ENCODE results near the gene HDAC7. TPM values are rescaled to one million over a fixed set of nuclear protein-coding genes. Genes with fewer than 3 reads are reported as not detected.
A peak's percentile ranks its signal among the peaks of the same experiment; 100 is the strongest.

The HDAC7 gene
- polyA plus RNA-seq, 1 donor: 32.9 TPM

DNA sequence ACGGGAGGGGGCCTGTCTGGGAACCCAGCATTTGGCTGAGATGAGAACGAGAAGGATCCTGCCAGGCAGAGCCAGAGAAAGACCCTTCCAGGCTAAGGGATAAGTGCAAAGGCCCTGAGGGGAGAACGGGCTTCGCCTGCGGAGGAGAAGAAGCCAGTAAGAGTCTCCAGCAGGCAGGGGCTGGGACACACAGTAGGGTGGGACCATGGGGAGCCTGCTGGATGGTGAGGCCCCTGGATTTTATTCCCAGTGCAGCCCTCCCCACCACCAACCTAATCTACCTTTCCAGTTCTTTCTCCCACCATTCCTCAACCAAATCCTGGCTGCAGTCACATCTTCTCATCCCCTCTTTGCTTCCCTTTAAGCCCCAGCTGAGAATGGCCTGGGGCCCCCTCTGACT, 73.6 kb downstream of the HDAC7 start:
- DNase-seq: no peak
- no peaks in the 10 kb centered on the region for H3K36me3 ChIP-seq (ENCODE audit: control insufficient read depth, insufficient read depth, low read length)
- no peak overlapping the region for H3K27ac ChIP-seq (ENCODE audit: low read length)
- H3K4me3 ChIP-seq (ENCODE audit: low read length): no peak overlapping the region
- H3K4me1 ChIP-seq (ENCODE audit: control insufficient read depth, insufficient read depth, low read length): peaks cover 8% of the 10 kb centered on the region
- WGBS (ENCODE audit: insufficient coverage, low lambda C conversion rate): no CpG with 5 or more reads among the region's 5 CpGs
- no peaks in the 10 kb centered on the region for H3K27me3 ChIP-seq (ENCODE audit: control insufficient read depth, insufficient read depth, low read length)
- no peaks in the 10 kb centered on the region for H3K9me3 ChIP-seq (ENCODE audit: control insufficient read depth, low read depth, low read length)

DNA sequence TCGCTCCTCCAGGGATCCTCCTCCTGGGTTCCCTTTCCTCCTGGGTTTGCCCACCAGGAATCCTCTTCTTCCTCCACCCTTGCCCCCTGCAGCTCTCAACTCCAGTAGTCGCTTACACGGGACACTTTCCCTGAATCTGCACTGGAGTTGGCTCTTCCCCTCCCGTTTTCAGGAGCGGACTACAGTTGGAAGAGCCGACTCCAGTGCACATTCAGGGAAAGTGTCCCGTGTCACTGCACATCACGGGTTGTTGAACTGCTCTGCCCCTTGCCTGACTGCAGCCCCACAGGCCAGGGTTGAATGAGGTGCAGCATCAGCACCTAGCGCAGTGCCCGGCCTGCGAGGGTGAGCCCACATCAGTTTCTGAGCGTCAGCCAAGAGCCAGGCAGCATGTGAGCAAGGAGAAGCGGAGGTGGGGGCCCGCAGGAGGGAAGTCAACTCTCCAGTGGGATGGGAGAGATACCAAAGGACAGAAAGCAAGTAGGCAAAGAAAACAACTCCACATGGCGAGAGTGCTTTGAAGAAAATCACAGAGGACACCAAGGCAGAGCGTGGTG, 74.1 kb downstream of the HDAC7 start:
- Histone ChIP-seq H3K36me3 (ENCODE audit: control insufficient read depth, insufficient read depth, low read length) (no peaks in the 10 kb centered on the region), H3K4me3 (ENCODE audit: low read length) (no peak overlapping the region), H3K27ac (ENCODE audit: low read length) (no peak overlapping the region), H3K4me1 (ENCODE audit: control insufficient read depth, insufficient read depth, low read length) (peaks cover 8% of the 10 kb centered on the region), H3K27me3 (ENCODE audit: control insufficient read depth, insufficient read depth, low read length) (no peaks in the 10 kb centered on the region), H3K9me3 (ENCODE audit: control insufficient read depth, low read depth, low read length) (no peaks in the 10 kb centered on the region)
- DNase-seq: no peak
- 100% methylated on average over 1 of the region's 16 CpGs for WGBS (ENCODE audit: insufficient coverage, low lambda C conversion rate)

GRCh38 chr12:47744778-47745436, 74.8 kb downstream of the HDAC7 start:
- Histone ChIP-seq H3K36me3 (ENCODE audit: control insufficient read depth, insufficient read depth, low read length) (no peaks in the 10 kb centered on the region), H3K9me3 (ENCODE audit: control insufficient read depth, low read depth, low read length) (no peaks in the 10 kb centered on the region), H3K27me3 (ENCODE audit: control insufficient read depth, insufficient read depth, low read length) (no peaks in the 10 kb centered on the region), H3K4me3 (ENCODE audit: low read length) (no peak overlapping the region), H3K4me1 (ENCODE audit: control insufficient read depth, insufficient read depth, low read length) (peaks cover 8% of the 10 kb centered on the region), H3K27ac (ENCODE audit: low read length) (no peak overlapping the region)
- WGBS (ENCODE audit: insufficient coverage, low lambda C conversion rate): no CpG with 5 or more reads among the region's 8 CpGs
- no peak for DNase-seq

DNA sequence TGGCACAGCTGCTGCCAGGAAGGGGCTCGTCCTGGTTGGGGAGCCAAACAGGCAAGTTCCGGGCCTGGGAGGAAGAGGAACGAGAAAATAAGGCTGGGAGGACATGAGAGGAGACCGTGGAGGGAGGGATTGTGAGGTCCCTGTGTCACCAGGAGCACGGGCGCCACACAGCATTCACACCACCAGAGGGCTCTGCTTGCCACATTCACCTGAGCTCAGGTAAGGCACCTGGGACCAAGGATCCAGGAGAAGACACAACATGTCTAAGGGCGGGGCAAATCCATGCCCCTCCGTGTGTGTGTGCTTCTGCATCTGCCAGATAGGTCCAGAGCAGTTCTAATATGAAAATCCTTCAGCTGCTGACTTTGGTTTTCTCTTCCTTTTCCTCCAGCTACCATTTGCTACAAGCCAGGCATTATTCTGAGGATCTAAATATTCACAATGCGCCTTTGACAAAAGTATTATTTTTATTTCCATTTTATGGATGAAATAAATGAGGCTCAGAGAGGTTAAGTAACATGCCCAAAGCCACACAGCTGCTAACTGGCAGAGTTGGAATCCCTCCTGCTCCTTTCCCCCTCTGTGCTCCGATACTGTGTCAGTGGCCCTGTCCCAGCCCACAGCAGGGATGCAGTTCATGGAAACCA, 75.6 kb downstream of the HDAC7 start:
- no CpG with 5 or more reads among the region's 10 CpGs for WGBS (ENCODE audit: insufficient coverage, low lambda C conversion rate)
- Histone ChIP-seq H3K27ac (ENCODE audit: low read length) (no peak overlapping the region), H3K4me3 (ENCODE audit: low read length) (no peak overlapping the region), H3K27me3 (ENCODE audit: control insufficient read depth, insufficient read depth, low read length) (no peaks in the 10 kb centered on the region), H3K4me1 (ENCODE audit: control insufficient read depth, insufficient read depth, low read length) (peaks cover 8% of the 10 kb centered on the region), H3K9me3 (ENCODE audit: control insufficient read depth, low read depth, low read length) (no peaks in the 10 kb centered on the region), H3K36me3 (ENCODE audit: control insufficient read depth, insufficient read depth, low read length) (no peaks in the 10 kb centered on the region)
- peak; percentile 65 to 69 for DNase-seq

DNA sequence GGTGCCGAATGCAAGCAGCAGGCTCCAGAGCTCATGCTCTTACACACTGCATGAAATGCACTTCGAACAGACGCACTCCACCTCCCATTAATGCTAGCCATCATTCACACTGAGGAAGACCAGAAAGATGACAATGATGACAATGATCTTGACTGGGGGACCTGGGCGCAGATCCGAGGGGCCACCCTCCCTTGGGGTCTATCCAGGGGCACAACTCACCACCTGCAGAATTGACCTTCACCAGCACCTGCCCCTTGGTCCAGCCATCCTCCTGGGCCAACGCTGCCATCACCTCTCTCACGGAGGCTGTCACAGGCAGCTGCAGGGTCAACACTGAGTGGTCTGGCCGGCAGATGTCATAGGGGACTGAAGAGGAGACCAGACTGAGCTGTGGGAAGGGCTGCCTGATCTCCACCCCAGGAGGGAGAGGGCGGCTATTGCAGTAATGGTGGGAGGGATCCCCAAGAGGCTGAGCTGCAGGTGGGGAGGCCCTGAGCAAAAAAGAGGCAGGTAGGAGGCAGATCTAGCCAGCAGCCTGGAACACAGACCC, 76.3 kb downstream of the HDAC7 start:
- no peaks in the 10 kb centered on the region for H3K9me3 ChIP-seq (ENCODE audit: control insufficient read depth, low read depth, low read length)
- H3K4me3 ChIP-seq (ENCODE audit: low read length): no peak overlapping the region
- H3K27ac ChIP-seq (ENCODE audit: low read length): no peak overlapping the region
- WGBS (ENCODE audit: insufficient coverage, low lambda C conversion rate): no CpG with 5 or more reads among the region's 9 CpGs
- no peaks in the 10 kb centered on the region for H3K36me3 ChIP-seq (ENCODE audit: control insufficient read depth, insufficient read depth, low read length)
- DNase-seq: no peak
- no peaks in the 10 kb centered on the region for H3K27me3 ChIP-seq (ENCODE audit: control insufficient read depth, insufficient read depth, low read length)
- H3K4me1 ChIP-seq (ENCODE audit: control insufficient read depth, insufficient read depth, low read length): peaks cover 8% of the 10 kb centered on the region

DNA sequence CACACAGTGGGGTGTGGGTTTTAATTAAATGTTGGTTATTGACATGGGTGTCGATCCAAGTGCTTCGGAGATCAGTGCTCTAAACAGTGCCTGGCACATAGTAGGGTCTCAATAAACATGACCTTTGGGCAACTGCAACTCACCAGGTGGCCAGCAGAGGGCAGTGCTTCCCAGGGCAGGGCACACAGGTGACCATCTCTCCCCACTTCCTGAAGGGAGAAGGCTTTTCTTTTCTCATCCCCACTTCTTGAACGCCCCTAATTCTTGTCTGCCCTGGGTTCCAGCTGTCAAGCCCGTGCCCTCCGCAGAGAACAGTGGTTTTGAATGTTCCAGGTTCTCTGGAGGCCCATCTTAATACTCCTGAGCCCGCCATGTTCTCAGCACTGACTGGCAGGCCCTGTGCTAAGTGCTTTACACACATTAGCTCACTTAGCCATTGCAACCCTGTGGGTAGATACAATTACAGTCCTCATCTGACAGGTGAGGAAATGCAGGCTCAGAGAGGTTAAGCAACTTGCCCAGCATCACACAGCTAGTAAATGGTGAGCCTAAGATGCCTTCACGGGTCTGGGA, 77.4 kb downstream of the HDAC7 start:
- DNase-seq: peak in 1 of 2 donors; percentile 31

GRCh38 chr12:47741340-47741703, 78.4 kb downstream of the HDAC7 start:
- Histone ChIP-seq H3K4me3 (ENCODE audit: low read length) (no peak overlapping the region), H3K9me3 (ENCODE audit: control insufficient read depth, low read depth, low read length) (no peaks in the 10 kb centered on the region), H3K4me1 (ENCODE audit: control insufficient read depth, insufficient read depth, low read length) (peaks cover 4% of the 10 kb centered on the region), H3K27me3 (ENCODE audit: control insufficient read depth, insufficient read depth, low read length) (no peaks in the 10 kb centered on the region), H3K27ac (ENCODE audit: low read length) (no peak overlapping the region), H3K36me3 (ENCODE audit: control insufficient read depth, insufficient read depth, low read length) (no peaks in the 10 kb centered on the region)
- WGBS (ENCODE audit: insufficient coverage, low lambda C conversion rate): no CpG with 5 or more reads among the region's 4 CpGs
- DNase-seq: peak; percentile 37 to 38

More for the DNA sequence above, 77.4 kb downstream of the HDAC7 start:
- Histone ChIP-seq H3K4me3 (ENCODE audit: low read length) (no peak overlapping the region), H3K9me3 (ENCODE audit: control insufficient read depth, low read depth, low read length) (no peaks in the 10 kb centered on the region), H3K27me3 (ENCODE audit: control insufficient read depth, insufficient read depth, low read length) (no peaks in the 10 kb centered on the region), H3K36me3 (ENCODE audit: control insufficient read depth, insufficient read depth, low read length) (no peaks in the 10 kb centered on the region), H3K4me1 (ENCODE audit: control insufficient read depth, insufficient read depth, low read length) (peaks cover 8% of the 10 kb centered on the region), H3K27ac (ENCODE audit: low read length) (no peak overlapping the region)
- no CpG with 5 or more reads among the region's 7 CpGs for WGBS (ENCODE audit: insufficient coverage, low lambda C conversion rate)

DNA sequence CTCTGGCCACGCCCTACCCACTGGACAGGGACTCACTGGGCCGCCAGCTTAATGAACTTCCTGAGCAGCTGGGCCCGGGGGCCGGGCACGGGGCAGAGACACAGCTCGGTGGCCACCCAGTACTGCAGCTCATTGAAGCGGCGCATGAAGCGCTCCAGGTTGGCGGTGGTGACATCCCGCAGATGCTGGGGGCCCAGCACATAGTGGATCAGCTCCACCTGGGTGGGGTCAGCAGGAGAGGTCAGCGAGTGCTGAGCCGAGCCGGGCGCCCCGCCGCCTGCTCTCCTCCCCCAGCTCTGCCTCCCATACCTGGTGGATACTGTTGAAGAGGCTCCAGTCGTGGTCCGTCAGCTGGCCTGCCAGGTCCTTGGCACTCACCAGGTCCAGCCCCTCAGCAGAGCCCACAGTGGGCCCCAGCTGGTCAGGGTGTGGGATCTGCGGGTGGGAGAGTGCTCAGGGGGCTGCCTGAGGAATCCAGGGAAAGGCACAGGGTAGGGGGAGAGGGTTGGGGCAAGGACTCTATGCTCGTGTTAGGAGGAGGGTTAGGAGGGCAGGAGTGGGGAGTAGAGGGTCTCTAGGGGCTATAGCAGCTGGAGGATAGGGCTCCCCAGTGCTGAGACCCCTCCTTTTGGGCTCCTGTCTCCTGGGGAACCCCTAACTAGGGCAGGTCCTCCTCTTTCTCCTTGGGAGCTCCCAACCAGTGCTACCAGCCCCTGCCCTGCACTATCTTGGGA, 78.9 kb downstream of the HDAC7 start:
- Histone ChIP-seq H3K27ac (ENCODE audit: low read length) (no peak overlapping the region), H3K9me3 (ENCODE audit: control insufficient read depth, low read depth, low read length) (no peaks in the 10 kb centered on the region), H3K36me3 (ENCODE audit: control insufficient read depth, insufficient read depth, low read length) (no peaks in the 10 kb centered on the region), H3K4me1 (ENCODE audit: control insufficient read depth, insufficient read depth, low read length) (peaks cover 1% of the 10 kb centered on the region), H3K27me3 (ENCODE audit: control insufficient read depth, insufficient read depth, low read length) (no peaks in the 10 kb centered on the region), H3K4me3 (ENCODE audit: low read length) (no peak overlapping the region)
- DNase-seq: no peak
- no CpG with 5 or more reads among the region's 21 CpGs for WGBS (ENCODE audit: insufficient coverage, low lambda C conversion rate)

DNA sequence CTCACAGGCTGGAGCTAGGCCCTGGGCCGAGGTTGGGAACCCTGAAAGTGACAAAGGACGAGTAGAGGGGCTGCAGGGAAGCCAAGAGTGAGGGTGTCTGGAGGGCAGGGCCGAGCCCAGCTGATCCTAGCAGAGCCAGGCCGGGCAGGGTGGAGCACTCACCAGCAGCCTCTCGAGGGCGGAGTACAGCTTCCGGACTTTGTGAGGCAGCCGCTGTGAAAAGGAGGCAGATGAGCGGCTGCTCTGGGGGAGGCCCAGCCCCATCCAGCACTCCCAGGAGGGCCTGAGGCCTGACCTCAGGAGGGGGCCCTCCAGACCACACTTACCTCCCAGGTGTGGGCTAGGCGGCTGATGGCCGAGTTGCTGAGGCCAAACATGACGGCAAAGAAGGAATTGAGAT, 79.7 kb downstream of the HDAC7 start:
- peak in 1 of 2 donors; percentile 56 for DNase-seq

DNA sequence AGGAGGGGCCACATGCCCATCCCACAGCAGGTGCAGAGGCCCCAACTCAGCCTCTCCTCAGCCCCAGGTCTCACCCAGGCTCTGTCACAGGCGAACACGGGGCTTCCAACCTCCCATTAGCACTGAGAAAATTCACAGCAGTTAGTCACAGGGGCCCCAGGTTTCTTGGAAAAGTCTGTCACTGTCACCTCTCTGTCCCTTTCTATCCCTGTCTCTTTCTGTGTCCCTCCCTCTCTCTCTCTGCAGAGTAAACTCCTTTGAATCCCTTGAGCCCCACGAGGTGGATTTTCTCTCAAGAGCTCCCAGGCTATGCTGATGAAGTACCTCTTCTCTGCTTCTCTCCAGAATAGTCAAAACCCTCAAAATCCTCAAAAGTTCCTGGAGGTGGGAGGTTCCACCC, 80.4 kb downstream of the HDAC7 start:
- no peak overlapping the region for H3K27ac ChIP-seq (ENCODE audit: low read length)
- 60% methylated on average over 3 of the region's 3 CpGs for WGBS (ENCODE audit: insufficient coverage, low lambda C conversion rate)

More for the DNA sequence above, 79.7 kb downstream of the HDAC7 start:
- Histone ChIP-seq H3K27me3 (ENCODE audit: control insufficient read depth, insufficient read depth, low read length) (no peaks in the 10 kb centered on the region), H3K4me3 (ENCODE audit: low read length) (no peak overlapping the region), H3K9me3 (ENCODE audit: control insufficient read depth, low read depth, low read length) (no peaks in the 10 kb centered on the region), H3K27ac (ENCODE audit: low read length) (no peak overlapping the region), H3K4me1 (ENCODE audit: control insufficient read depth, insufficient read depth, low read length) (peaks cover 7% of the 10 kb centered on the region), H3K36me3 (ENCODE audit: control insufficient read depth, insufficient read depth, low read length) (no peaks in the 10 kb centered on the region)
- no CpG with 5 or more reads among the region's 12 CpGs for WGBS (ENCODE audit: insufficient coverage, low lambda C conversion rate)

More for the DNA sequence above, 80.4 kb downstream of the HDAC7 start:
- H3K36me3 ChIP-seq (ENCODE audit: control insufficient read depth, insufficient read depth, low read length): no peaks in the 10 kb centered on the region
- no peak overlapping the region for H3K4me3 ChIP-seq (ENCODE audit: low read length)
- H3K9me3 ChIP-seq (ENCODE audit: control insufficient read depth, low read depth, low read length): no peaks in the 10 kb centered on the region
- H3K4me1 ChIP-seq (ENCODE audit: control insufficient read depth, insufficient read depth, low read length): peaks cover 7% of the 10 kb centered on the region
- no peak for DNase-seq
- H3K27me3 ChIP-seq (ENCODE audit: control insufficient read depth, insufficient read depth, low read length): no peaks in the 10 kb centered on the region
